ELF-1 (cell line): ENCODE results near the gene CCL25.
"Not testable (repeated sequence)": the region's sequence is repeated elsewhere in the genome, so short reads cannot be mapped to it uniquely, and the experiment has no call there.

Source experiments
- DNase-seq: peaks from one replicate; pipeline ENCODE4 v3.0.0-alpha.2; 2016; ENCODE audit warnings: low read depth, low spot score

Gene CCL25

GRCh38 chr19:8085598-8086408 lies 33.2 kb downstream of the CCL25 start:
- DNase-seq, result peak; percentile 66

GRCh38 chr19:8086849-8087248 lies 34.3 kb downstream of the CCL25 start:
- no peak for DNase-seq

GRCh38 chr19:8087876-8088275 lies 35.3 kb downstream of the CCL25 start:
- no peak for DNase-seq

DNA sequence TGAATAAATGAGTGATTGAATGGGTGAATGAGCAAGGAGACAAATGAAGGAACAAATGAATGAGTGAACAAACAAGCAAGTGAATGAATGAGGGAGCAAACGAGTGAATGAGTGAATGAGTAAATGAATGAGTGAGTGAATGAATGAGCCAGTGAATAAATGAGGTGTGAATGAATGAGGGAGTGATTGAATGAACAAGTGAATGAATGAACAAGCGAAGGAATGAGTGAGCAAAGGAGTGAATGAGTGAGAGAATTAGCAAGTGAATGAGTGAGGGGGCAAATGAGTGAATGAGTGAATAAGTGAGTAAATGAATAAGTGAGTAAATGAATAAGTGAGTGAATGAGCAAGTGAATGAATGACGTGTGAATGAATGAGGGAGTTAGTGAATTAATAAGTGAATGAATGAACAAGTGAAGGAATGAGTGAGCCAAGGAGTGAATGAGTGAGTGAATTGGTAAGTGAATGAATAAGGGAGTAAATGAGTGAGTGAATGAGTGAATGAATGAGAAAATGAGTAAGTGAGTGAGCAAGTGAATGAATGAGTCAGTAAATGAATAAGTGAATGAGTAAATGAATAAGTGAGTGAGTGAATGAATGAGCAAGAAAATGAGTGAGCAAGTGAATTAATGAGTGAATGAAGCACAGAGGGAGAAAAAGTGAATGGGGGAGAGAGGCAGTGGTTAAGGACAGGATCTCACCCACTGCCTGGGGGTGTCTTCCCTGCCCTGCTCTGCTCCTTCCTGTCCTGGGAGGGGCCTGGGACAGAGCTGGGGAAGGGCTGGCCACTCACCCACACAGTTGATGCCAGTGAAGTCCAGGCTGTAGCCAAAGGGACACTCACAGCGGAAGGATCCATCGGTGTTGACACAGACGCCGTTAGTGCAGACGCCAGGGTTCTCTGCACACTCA lies 36.4 kb downstream of the CCL25 start:
- DNase-seq, result no peak

- no peak for DNase-seq
Observed at GRCh38 chr19:8089664-8090601, 37.4 kb downstream of the CCL25 start.

DNA sequence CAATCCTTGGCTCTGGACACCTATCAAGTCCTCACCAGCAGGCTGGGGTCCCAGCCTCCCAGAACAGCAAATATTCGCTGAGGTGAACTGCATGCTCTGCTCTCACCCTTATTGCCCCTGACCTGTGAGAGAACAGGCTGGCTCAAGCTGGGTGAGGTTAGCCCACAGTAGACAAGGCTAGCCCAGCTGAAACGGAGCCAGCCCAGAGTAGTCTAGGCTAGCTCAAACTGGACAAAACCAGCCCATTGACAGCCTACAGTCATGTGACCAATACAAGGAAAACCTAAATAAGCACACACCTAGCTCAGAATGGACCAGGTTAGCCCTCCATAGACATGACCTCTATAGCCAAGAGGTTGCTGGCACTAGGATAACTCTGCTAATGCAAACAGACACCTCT lies 38.4 kb downstream of the CCL25 start:
- no peak for DNase-seq

DNA sequence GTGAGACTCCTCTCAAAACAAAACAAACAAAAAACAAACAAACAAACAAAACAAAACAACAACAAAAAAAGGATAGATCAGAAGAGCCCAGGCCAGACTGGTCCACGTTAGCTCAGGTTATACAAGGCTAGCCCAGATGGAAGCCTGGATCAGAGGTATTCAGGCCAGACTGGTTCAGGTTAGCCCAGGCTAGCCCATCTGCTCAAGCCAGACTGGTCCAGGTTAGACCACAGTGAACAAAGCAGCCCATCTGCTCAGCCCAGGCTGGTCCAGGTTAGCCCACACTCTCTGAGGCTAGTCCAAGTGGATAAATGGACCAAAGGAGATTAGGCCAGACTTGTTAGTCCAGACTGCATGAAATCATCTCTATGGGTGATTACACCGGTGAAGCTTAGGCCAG lies 41.2 kb downstream of the CCL25 start:
- DNase-seq, result no peak

- DNase-seq, result no peak
Observed at GRCh38 chr19:8094336-8094735, 41.8 kb downstream of the CCL25 start.

DNA sequence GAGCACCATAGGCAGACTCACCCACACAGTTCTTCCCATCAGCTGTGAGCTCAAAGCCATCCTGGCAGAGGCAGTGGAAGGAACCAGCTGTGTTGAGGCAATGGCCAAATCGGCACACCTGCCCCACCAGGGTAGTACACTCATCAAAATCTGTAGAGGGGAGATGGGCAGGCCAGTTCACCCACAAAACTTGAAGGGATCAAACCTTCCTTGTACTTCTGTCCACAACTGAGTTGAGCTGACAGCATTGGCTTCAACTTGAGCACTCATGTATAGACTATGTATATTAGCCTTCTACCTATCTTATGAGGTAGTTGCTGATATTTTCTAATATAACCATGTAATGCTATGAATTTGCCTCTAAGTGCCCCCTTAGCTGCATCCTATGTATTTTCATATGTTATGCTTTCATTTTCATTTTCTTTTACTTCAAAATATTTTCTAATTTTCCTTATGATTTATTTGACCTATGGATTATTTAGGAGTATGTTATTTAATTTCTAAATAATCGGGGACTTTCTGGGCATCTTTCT lies 42.9 kb downstream of the CCL25 start:
- DNase-seq, result no peak

- DNase-seq, result no peak
Observed at GRCh38 chr19:8096071-8096470, 43.5 kb downstream of the CCL25 start.

- no peak for DNase-seq
Observed at GRCh38 chr19:8097198-8097597, 44.6 kb downstream of the CCL25 start.

DNA sequence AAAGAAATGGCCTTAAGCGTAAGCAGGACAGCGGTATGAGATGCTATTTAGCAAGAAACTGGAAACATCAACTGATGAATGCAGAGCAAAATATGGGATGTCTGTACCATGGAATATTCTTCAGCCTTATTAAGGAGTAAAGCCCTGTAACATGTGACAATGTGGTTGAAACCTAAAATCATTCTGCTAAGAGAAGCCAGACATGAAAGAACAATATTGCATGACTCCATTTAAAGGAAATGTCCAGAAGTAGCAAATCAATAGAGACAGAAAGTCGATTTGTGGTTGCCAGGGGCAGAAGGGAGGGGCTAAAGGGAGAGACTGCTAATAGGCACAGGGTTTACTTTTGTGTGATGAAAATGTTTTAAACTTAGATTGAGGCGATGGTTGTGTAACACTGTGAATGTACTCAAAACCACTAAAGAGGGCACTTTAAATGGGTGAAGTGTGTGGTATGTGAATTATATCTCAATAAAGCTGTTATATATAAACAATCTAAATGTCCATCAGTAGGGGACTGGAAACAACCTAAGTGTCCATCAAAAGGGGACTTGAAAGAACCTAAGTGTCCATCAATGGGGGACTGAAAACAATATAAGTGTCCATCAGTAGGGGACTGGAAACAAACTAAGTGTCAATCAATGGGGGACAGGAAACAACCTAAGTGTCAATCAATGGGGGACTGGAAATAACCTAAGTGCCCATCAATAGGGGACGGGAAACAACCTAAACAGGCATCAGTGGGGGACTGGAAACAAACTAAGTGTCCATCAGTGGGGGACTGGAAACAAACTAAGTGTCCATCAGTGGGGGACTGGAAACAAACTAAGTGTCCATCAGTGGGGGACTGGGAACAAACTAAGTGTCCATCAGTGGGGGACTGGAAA lies 45.4 kb downstream of the CCL25 start:
- DNase-seq, result no peak

GRCh38 chr19:8101311-8101710 lies 48.8 kb downstream of the CCL25 start:
- peak; percentile 60 for DNase-seq

GRCh38 chr19:8101910-8102309 lies 49.4 kb downstream of the CCL25 start:
- not testable (repeated sequence) for DNase-seq

DNA sequence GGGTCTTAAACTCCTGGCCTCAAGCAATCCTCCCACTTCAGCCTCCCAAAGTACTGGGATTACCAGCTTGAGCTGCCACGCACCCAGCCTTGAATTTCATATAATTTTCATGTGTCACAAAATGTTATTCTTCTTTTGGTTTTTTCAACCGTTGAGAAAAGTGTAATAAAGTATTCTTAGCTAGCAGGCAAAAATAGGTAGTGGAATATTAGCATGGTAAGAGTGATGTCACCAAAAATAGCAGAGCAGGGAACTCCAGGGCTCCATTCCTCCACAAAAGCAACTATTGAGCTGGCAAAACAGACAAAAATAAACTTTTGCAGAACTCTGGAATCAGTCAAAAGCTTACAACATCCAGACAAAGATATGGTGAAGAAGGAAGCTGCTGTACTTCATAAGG lies 52.9 kb downstream of the CCL25 start:
- no peak for DNase-seq

DNA sequence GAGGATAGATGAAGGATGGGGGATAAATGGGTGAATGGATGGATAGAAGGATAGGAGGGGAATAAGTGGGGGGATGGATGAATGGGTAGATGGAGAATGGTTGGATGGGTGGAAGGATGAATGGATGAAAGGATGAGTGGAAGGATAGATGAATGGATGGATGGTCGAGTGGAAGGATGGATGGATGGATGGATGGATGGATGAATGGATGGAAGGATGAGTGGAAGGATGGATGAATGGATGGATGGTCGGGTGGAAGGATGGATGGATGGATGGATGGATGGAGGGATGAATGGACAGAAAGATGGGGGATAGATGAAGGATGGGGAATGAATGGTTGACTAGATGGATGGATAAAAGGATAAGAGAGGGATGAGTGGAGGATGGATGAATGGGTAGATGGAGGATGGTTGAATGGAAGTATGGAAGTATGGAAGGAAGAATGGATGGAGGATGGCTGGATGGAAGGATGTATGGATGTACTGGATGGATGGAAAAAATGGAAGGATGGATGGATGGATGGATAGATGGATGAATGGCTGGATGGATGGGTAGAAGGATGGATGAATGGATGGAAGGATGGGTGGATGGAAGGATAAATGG lies 54.8 kb downstream of the CCL25 start:
- DNase-seq, result no peak

- DNase-seq, result no peak
Observed at GRCh38 chr19:8108560-8109445, 56.2 kb downstream of the CCL25 start.

- no peak for DNase-seq
Observed at GRCh38 chr19:8109455-8109854, 56.9 kb downstream of the CCL25 start.
